Measurements from ENCODE around the gene WFDC1. TPM values are rescaled to one million over a fixed set of nuclear protein-coding genes. Genes with fewer than 3 reads are reported as not detected.

WFDC1 gene
- total RNA-seq, 2 experiments from 2014 or later, result not detected

DNA sequence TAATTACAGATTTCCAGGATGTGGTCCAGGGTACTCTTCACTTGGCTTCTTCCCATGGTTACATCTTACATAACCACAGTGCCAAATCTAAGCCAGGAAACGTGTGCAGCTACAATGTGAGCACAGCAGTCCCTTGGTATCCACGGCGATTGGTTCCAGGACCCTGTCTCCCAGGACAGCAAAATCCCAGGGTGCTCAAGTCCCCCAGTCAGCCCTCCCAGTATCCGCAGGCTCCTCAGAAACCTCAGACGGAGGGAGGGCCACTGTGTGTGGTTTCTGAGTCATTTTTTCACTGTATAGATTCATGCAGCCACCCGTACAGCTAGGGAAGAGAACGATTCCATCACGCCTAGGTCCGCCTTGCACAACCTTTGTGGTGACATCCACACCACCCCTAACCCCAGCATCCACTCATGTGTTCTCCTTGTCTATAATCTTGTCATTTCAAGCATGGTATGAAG is 62.5 kb downstream of the WFDC1 start:
- intact Hi-C loops (cut with micrococcal nuclease; ENCODE audit: unreplicated experiment), result no loop called here
- Histone ChIP-seq H3K79me2 (ENCODE audit: insufficient read depth, low read depth, low read length) (no peaks in the 10 kb centered on the region), H3K36me3 (ENCODE audit: insufficient read depth, low read length) (no peaks in the 10 kb centered on the region), H3K9me2 (ENCODE audit: insufficient read depth, low read length) (no peaks in the 10 kb centered on the region), H2AFZ (ENCODE audit: low read length) (no peak overlapping the region), H3K4me2 (ENCODE audit: low read length) (no peak overlapping the region), H3K27ac (ENCODE audit: low read depth, low read length, poor library complexity, severe bottlenecking) (no peak overlapping the region), H3K4me1 (ENCODE audit: insufficient read depth, low read length, poor library complexity, severe bottlenecking) (peaks cover 7% of the 10 kb centered on the region), H4K20me1 (ENCODE audit: insufficient read depth, low read length) (no peaks in the 10 kb centered on the region), H3K4me3 (ENCODE audit: low read depth, low read length, poor library complexity, severe bottlenecking) (no peak overlapping the region), H3K9me3 (ENCODE audit: low read length) (no peaks in the 10 kb centered on the region)
- ChIA-PET CTCF (ENCODE audit: unreplicated experiment) (no interaction called here), POLR2A (no interaction called here)
- DNase-seq (ENCODE audit: low spot score), result no peak
- TF ChIP-seq, protein P1, sequence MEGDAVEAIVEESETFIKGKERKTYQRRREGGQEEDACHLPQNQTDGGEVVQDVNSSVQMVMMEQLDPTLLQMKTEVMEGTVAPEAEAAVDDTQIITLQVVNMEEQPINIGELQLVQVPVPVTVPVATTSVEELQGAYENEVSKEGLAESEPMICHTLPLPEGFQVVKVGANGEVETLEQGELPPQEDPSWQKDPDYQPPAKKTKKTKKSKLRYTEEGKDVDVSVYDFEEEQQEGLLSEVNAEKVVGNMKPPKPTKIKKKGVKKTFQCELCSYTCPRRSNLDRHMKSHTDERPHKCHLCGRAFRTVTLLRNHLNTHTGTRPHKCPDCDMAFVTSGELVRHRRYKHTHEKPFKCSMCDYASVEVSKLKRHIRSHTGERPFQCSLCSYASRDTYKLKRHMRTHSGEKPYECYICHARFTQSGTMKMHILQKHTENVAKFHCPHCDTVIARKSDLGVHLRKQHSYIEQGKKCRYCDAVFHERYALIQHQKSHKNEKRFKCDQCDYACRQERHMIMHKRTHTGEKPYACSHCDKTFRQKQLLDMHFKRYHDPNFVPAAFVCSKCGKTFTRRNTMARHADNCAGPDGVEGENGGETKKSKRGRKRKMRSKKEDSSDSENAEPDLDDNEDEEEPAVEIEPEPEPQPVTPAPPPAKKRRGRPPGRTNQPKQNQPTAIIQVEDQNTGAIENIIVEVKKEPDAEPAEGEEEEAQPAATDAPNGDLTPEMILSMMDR (conservative IDR thresholded peaks at IDR 0.05; ENCODE audit: low read length), result no peak
- no peak for TF ChIP-seq EZH2phosphoT487 (IDR thresholded peaks at IDR 0.05; ENCODE audit: borderline replicate concordance, low read depth, low read length)
- no TSS peak for BruUV-seq (replicated peaks)

DNA sequence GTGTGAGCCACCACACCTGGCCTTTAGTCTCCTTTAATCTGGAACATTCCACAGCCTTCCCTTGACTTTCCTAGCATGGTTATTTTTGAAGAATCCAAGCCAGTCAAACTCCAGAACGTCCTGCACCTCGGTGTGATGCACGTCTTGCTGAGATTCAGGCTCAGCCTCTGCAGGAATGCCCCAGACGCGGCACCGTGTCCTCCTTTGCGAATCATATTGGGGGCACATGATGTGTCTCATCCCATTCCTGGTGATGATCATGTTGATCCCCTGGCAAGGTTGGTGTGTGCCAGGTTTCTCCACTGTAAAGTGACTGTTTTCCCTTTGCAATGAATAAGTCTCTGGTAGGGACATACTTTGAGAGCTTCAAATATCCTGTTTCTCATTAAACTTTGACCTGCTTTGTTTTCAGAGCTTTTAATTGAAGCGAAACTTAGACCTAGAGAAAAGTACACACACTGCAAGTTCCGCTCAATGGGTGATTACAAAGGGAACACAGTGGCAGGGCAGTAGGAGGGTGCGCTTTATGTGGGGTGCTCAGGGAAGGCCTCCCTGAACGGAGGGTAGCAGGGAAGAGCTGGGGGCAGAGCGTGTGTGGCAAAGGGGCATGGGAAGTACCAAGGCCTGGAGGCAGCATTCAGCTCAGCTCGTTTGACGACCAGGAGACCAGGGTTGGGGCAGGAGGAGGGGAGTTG is 64.1 kb downstream of the WFDC1 start:
- intact Hi-C loops (cut with micrococcal nuclease; ENCODE audit: unreplicated experiment), result no loop called here
- Histone ChIP-seq H3K27ac (ENCODE audit: low read depth, low read length, poor library complexity, severe bottlenecking) (no peak overlapping the region), H4K20me1 (ENCODE audit: insufficient read depth, low read length) (no peaks in the 10 kb centered on the region), H3K4me3 (ENCODE audit: low read depth, low read length, poor library complexity, severe bottlenecking) (no peak overlapping the region), H3K4me2 (ENCODE audit: low read length) (no peak overlapping the region), H3K36me3 (ENCODE audit: insufficient read depth, low read length) (no peaks in the 10 kb centered on the region), H3K9me3 (ENCODE audit: low read length) (no peaks in the 10 kb centered on the region), H3K79me2 (ENCODE audit: insufficient read depth, low read depth, low read length) (no peaks in the 10 kb centered on the region), H2AFZ (ENCODE audit: low read length) (no peak overlapping the region), H3K4me1 (ENCODE audit: insufficient read depth, low read length, poor library complexity, severe bottlenecking) (peaks cover 7% of the 10 kb centered on the region), H3K9me2 (ENCODE audit: insufficient read depth, low read length) (no peaks in the 10 kb centered on the region)
- BruUV-seq (replicated peaks), result no TSS peak
- ChIA-PET CTCF (ENCODE audit: unreplicated experiment) (no interaction called here), POLR2A (no interaction called here)
- no peak for TF ChIP-seq EZH2phosphoT487 (IDR thresholded peaks at IDR 0.05; ENCODE audit: borderline replicate concordance, low read depth, low read length)
- TF ChIP-seq, protein P1 (conservative IDR thresholded peaks at IDR 0.05; ENCODE audit: low read length), result no peak
- no peak for DNase-seq (ENCODE audit: low spot score)

DNA sequence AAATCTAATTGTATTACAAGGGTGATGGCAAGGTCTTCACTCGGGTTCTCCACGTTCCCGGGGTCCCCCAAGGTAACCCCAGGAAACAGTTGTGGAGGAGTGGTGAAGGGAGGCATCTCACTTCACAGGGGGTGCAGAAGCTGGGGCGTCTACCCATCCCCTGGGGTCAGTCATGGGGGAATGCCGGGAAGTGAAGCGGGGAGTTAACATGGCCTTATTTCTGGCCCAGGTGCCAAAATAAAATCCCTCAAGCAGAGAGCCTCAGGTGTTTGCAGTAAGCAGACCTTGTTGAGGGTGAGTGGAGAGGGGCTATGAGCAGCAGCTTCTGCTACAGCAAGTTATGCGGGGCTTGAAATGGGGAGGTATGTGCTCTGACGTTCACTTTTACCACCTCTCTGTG is 64.6 kb downstream of the WFDC1 start:
- H3K4me1 ChIP-seq (ENCODE audit: insufficient read depth, low read length, poor library complexity, severe bottlenecking), result peaks cover 7% of the 10 kb centered on the region
- no TSS peak for BruUV-seq (replicated peaks)

More for the DNA sequence above, 64.6 kb downstream of the WFDC1 start:
- Histone ChIP-seq H3K36me3 (ENCODE audit: insufficient read depth, low read length) (no peaks in the 10 kb centered on the region), H4K20me1 (ENCODE audit: insufficient read depth, low read length) (no peaks in the 10 kb centered on the region), H3K9me3 (ENCODE audit: low read length) (no peaks in the 10 kb centered on the region), H3K27ac (ENCODE audit: low read depth, low read length, poor library complexity, severe bottlenecking) (no peak overlapping the region), H3K9me2 (ENCODE audit: insufficient read depth, low read length) (no peaks in the 10 kb centered on the region), H2AFZ (ENCODE audit: low read length) (no peak overlapping the region), H3K79me2 (ENCODE audit: insufficient read depth, low read depth, low read length) (no peaks in the 10 kb centered on the region), H3K4me2 (ENCODE audit: low read length) (no peak overlapping the region), H3K4me3 (ENCODE audit: low read depth, low read length, poor library complexity, severe bottlenecking) (no peak overlapping the region)
- ChIA-PET POLR2A (no interaction called here), CTCF (ENCODE audit: unreplicated experiment) (no interaction called here)
- intact Hi-C loops (cut with micrococcal nuclease; ENCODE audit: unreplicated experiment), result no loop called here
- TF ChIP-seq, protein P1 (conservative IDR thresholded peaks at IDR 0.05; ENCODE audit: low read length), result no peak
- no peak for TF ChIP-seq EZH2phosphoT487 (IDR thresholded peaks at IDR 0.05; ENCODE audit: borderline replicate concordance, low read depth, low read length)
- no peak for DNase-seq (ENCODE audit: low spot score)

Measured in OCI-LY7 (cell line).